HEK293 (cell line): ENCODE results near the gene C1orf174.

Experiments
- CTCF ChIA-PET: fragments of 350-600 bp; formaldehyde crosslinking; extraction: SDS; loops from one replicate; lab custom pipeline; 2021; ENCODE audit warnings: antibody characterized with exemption; lab: Yijun Ruan, JAX
- POLR2A ChIA-PET: fragments of 300-600 bp; formaldehyde crosslinking; extraction: SDS; loops from one replicate; lab custom pipeline; 2020; ENCODE audit warnings: antibody characterized with exemption, inconsistent platforms; lab: Yijun Ruan, JAX
- H3K27ac ChIP-seq: fragments of 200-500 bp; sonication (Bioruptor generic); 2 replicates; pipeline ENCODE4 v1.5.1; 2014; ENCODE audit warnings: low read depth, low read length, control low read depth, inconsistent platforms; ENCODE audit errors: extremely low read depth
- H3K36me3 ChIP-seq, 2 experiments: fragments of 200-500 bp in 1 of 2; sonication (Bioruptor generic) in 1 of 2; 1 replicate in 1 of 2; 2 replicates in 1 of 2; pipeline ENCODE4 v1.5.1; 2014 to 2017; ENCODE audit warnings: inconsistent platforms in 2 of 2, low read length in 2 of 2; ENCODE audit not compliant: control insufficient read depth in 2 of 2, insufficient read depth in 1 of 2
- H3K4me1 ChIP-seq: fragments of 200-500 bp; sonication (Bioruptor generic); 2 replicates; pipeline ENCODE4 v1.5.1; 2014; ENCODE audit warnings: mild to moderate bottlenecking, low read length, inconsistent platforms; ENCODE audit not compliant: control insufficient read depth, insufficient read depth
- H3K4me3 ChIP-seq: 2 replicates; pipeline ENCODE4 v1.5.1; 2011; ENCODE audit warnings: low read depth, mild to moderate bottlenecking, control low read depth, low read length, moderate library complexity
- H3K9me3 ChIP-seq: fragments of 200-500 bp; sonication (Bioruptor generic); 2 replicates; pipeline ENCODE4 v1.5.1; 2014; ENCODE audit warnings: low read depth, low read length, inconsistent platforms; ENCODE audit not compliant: control insufficient read depth, insufficient read depth
- AEBP2 ChIP-seq: fragments of 450-650 bp; formaldehyde crosslinking; IDR thresholded peaks from 2 replicates; pipeline ENCODE4 v1.5.1; 2016; ENCODE audit warnings: missing biosample characterization, missing genetic modification characterization, borderline replicate concordance
- EGR2 ChIP-seq: fragments of 450-650 bp; formaldehyde crosslinking; IDR thresholded peaks from 2 replicates; pipeline ENCODE4 v1.5.1; 2016; ENCODE audit warnings: low read depth, missing biosample characterization, missing genetic modification characterization
- IKZF3 ChIP-seq: fragments of 450-650 bp; IDR thresholded peaks from 2 replicates; pipeline ENCODE4 v1.5.0; 2018; ENCODE audit warnings: missing biosample characterization, mild to moderate bottlenecking, missing genetic modification characterization, moderate library complexity
- OSR2 ChIP-seq: fragments of 450-650 bp; formaldehyde crosslinking; IDR thresholded peaks from 2 replicates; pipeline ENCODE4 v1.5.1; 2016; ENCODE audit warnings: missing biosample characterization, missing genetic modification characterization
- SALL2 ChIP-seq: fragments of 450-650 bp; formaldehyde crosslinking; IDR thresholded peaks from 2 replicates; pipeline ENCODE4 v1.5.0; 2017; ENCODE audit warnings: missing biosample characterization, mild to moderate bottlenecking, missing genetic modification characterization, borderline replicate concordance
- SCRT1 ChIP-seq: fragments of 450-650 bp; formaldehyde crosslinking; IDR thresholded peaks from 2 replicates; pipeline ENCODE4 v1.5.1; 2016; ENCODE audit warnings: missing biosample characterization, missing genetic modification characterization, borderline replicate concordance
- SCRT2 ChIP-seq: fragments of 450-650 bp; formaldehyde crosslinking; IDR thresholded peaks from 2 replicates; pipeline ENCODE4 v1.5.1; 2016; ENCODE audit warnings: missing biosample characterization, missing genetic modification characterization
- SP2 ChIP-seq: fragments of 450-650 bp; formaldehyde crosslinking; IDR thresholded peaks from 2 replicates; pipeline ENCODE4 v1.5.1; 2016; ENCODE audit warnings: missing biosample characterization, missing genetic modification characterization
- ZNF146 ChIP-seq: fragments of 450-650 bp; formaldehyde crosslinking; IDR thresholded peaks from 2 replicates; pipeline ENCODE4 v1.5.1; 2016; ENCODE audit warnings: missing biosample characterization, missing genetic modification characterization
- ZNF169 ChIP-seq: fragments of 450-650 bp; formaldehyde crosslinking; IDR thresholded peaks from 2 replicates; pipeline ENCODE4 v1.5.1; 2016; ENCODE audit warnings: missing biosample characterization, missing genetic modification characterization
- ZNF174 ChIP-seq: fragments of 450-650 bp; formaldehyde crosslinking; IDR thresholded peaks from 2 replicates; pipeline ENCODE4 v1.5.0; 2017; ENCODE audit warnings: missing biosample characterization, mild to moderate bottlenecking, missing genetic modification characterization
- ZNF175 ChIP-seq: fragments of 450-650 bp; formaldehyde crosslinking; IDR thresholded peaks from 2 replicates; pipeline ENCODE4 v1.5.1; 2016; ENCODE audit warnings: missing biosample characterization, missing genetic modification characterization
- ZNF202 ChIP-seq: fragments of 450-650 bp; formaldehyde crosslinking; IDR thresholded peaks from 2 replicates; pipeline ENCODE4 v1.5.1; 2016; ENCODE audit warnings: missing biosample characterization, missing genetic modification characterization, borderline replicate concordance
- ZNF248 ChIP-seq: fragments of 450-650 bp; formaldehyde crosslinking; IDR thresholded peaks from 2 replicates; pipeline ENCODE4 v1.5.1; 2017; ENCODE audit warnings: missing biosample characterization, missing genetic modification characterization
- ZNF266 ChIP-seq: fragments of 450-650 bp; formaldehyde crosslinking; IDR thresholded peaks from 2 replicates; pipeline ENCODE4 v1.5.1; 2016; ENCODE audit warnings: missing biosample characterization, missing genetic modification characterization, low read depth
- ZNF354C ChIP-seq: fragments of 450-650 bp; formaldehyde crosslinking; IDR thresholded peaks from 2 replicates; pipeline ENCODE4 v1.5.1; 2016; ENCODE audit warnings: missing biosample characterization, missing genetic modification characterization, low read depth, borderline replicate concordance
- ZNF416 ChIP-seq: fragments of 450-650 bp; formaldehyde crosslinking; IDR thresholded peaks from 2 replicates; pipeline ENCODE4 v1.5.1; 2016; ENCODE audit warnings: missing biosample characterization, missing genetic modification characterization
- ZNF423 ChIP-seq: fragments of 450-650 bp; formaldehyde crosslinking; IDR thresholded peaks from 2 replicates; pipeline ENCODE4 v1.5.1; 2016; ENCODE audit warnings: missing biosample characterization, missing genetic modification characterization
- ZNF449 ChIP-seq: fragments of 450-650 bp; formaldehyde crosslinking; IDR thresholded peaks from 2 replicates; pipeline ENCODE4 v1.5.1; 2017; ENCODE audit warnings: missing biosample characterization, mild to moderate bottlenecking, missing genetic modification characterization, moderate library complexity
- ZNF501 ChIP-seq: fragments of 450-650 bp; formaldehyde crosslinking; IDR thresholded peaks from 2 replicates; pipeline ENCODE4 v1.5.1; 2016; ENCODE audit warnings: missing biosample characterization, missing genetic modification characterization
- ZNF548 ChIP-seq: fragments of 450-650 bp; formaldehyde crosslinking; IDR thresholded peaks from 2 replicates; pipeline ENCODE4 v1.5.1; 2016; ENCODE audit warnings: missing biosample characterization, missing genetic modification characterization
- ZNF639 ChIP-seq: fragments of 450-650 bp; formaldehyde crosslinking; IDR thresholded peaks from 2 replicates; pipeline ENCODE4 v1.5.1; 2016; ENCODE audit warnings: missing biosample characterization, missing genetic modification characterization
- ZNF654 ChIP-seq: fragments of 450-650 bp; formaldehyde crosslinking; IDR thresholded peaks from 2 replicates; pipeline ENCODE4 v1.5.1; 2016; ENCODE audit warnings: low read depth, missing biosample characterization, missing genetic modification characterization
- ZNF768 ChIP-seq: fragments of 450-650 bp; formaldehyde crosslinking; IDR thresholded peaks from 2 replicates; pipeline ENCODE4 v1.5.1; 2018; ENCODE audit warnings: missing biosample characterization, mild to moderate bottlenecking, missing genetic modification characterization

C1orf174 gene

GRCh38 chr1:3895279-3895950 is 4.7 kb downstream of the C1orf174 start:
- peaks cover 6 to 49% of the 10 kb centered on the region in 2 experiments for H3K36me3 ChIP-seq

GRCh38 chr1:3894626-3895278 is 5.3 kb downstream of the C1orf174 start:
- TF ChIP-seq ZNF639 (tag by site-specific recombination) (no peak), ZNF548 (no peak), ZNF248 (tag by site-specific recombination) (no peak), IKZF3 (tag by site-specific recombination) (no peak), ZNF174 (no peak), OSR2 (no peak), ZNF416 (tag by site-specific recombination) (no peak), ZNF654 (tag by site-specific recombination) (no peak), ZNF423 (tag by site-specific recombination) (no peak), ZNF449 (tag by site-specific recombination) (no peak), EGR2 (no peak), AEBP2 (tag by site-specific recombination) (no peak), ZNF768 (tag by site-specific recombination) (no peak), ZNF175 (tag by site-specific recombination) (no peak), ZNF354C (no peak), ZNF266 (tag by site-specific recombination) (no peak), ZNF146 (tag by site-specific recombination) (no peak), SP2 (tag by site-specific recombination) (no peak), ZNF202 (tag by site-specific recombination) (no peak)
- TF ChIP-seq, all 188 proteins: peak for 0
- no peaks in the 10 kb centered on the region for H3K9me3 ChIP-seq
- CTCF ChIA-PET: no interaction called here
- POLR2A ChIA-PET: no interaction called here
- no peaks in the 10 kb centered on the region for H3K4me1 ChIP-seq
- H3K4me3 ChIP-seq: no peak overlapping the region
- peaks cover 11 to 56% of the 10 kb centered on the region in 2 experiments for H3K36me3 ChIP-seq
- no peak overlapping the region for H3K27ac ChIP-seq

More at GRCh38 chr1:3895279-3895950, 4.7 kb downstream of the C1orf174 start:
- Histone ChIP-seq H3K4me1 (no peaks in the 10 kb centered on the region), H3K4me3 (no peak overlapping the region), H3K9me3 (no peaks in the 10 kb centered on the region), H3K27ac (no peak overlapping the region)
- ChIA-PET POLR2A (no interaction called here), CTCF (no interaction called here)
- TF ChIP-seq ZNF169 (tag by site-specific recombination): no peak
- no peak for TF ChIP-seq SALL2 (tag by site-specific recombination)
- peak; percentile 84 for TF ChIP-seq SCRT2 (tag by site-specific recombination)
- no peak for TF ChIP-seq ZNF501 (tag by site-specific recombination)
- TF ChIP-seq SCRT1 (tag by site-specific recombination): 0 out of 2 replicates have a peak, but pooled peaks have one; percentile 12
